SHP77 (cell line): ENCODE measurements around the gene SULT1A3.
"Not testable (repeated sequence)": the region's sequence is repeated elsewhere in the genome, so short reads cannot be mapped to it uniquely, and the experiment has no call there.

Source experiments
- DNase-seq, 2 experiments: peaks; one replicate each; lab custom pipeline; 2025; lab: John Stamatoyannopoulos, UW

SULT1A3 gene

DNA sequence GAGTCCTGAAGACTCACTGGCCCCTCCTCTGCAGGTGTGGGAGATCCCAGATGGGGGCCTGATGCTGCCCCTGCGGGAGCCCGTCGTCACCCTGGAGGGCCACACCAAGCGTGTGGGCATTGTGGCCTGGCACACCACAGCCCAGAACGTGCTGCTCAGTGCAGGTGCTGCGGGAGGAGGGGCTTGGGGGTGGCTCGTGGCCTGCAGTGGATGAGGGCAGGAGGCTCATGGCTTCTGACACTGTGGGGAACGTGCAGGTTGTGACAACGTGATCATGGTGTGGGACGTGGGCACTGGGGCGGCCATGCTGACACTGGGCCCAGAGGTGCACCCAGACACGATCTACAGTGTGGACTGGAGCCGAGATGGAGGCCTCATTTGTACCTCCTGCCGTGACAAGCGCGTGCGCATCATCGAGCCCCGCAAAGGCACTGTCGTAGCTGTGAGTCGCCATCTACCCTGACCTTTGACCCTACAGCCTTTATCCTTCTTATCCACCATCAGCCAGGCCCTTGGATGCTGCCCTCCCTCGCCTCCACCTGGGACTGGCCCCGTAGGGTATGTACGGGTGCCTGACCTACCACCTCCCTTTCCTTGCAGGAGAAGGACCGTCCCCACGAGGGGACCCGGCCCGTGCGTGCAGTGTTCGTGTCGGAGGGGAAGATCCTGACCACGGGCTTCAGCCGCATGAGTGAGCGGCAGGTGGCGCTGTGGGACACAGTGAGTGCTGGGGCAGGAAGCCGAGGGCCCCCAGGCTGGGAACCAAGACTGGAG, 12.1 kb upstream of the SULT1A3 start:
- DNase-seq: peak in 1 of 2 experiments; percentile 17

DNA sequence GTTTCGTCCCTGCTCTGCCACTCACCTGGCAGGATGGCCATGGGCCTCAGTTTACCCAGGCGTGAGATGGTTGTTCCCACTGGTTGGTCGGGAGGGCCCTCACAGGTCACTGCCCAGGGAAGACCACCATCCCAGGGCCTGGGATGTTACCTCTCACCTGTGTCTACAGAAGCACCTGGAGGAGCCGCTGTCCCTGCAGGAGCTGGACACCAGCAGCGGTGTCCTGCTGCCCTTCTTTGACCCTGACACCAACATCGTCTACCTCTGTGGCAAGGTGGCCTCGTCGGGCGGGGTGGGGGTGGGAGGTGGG, 11.5 kb upstream of the SULT1A3 start:
- no peak for DNase-seq

GRCh38 chr16:30187971-30188561, 11.0 kb upstream of the SULT1A3 start:
- no peak for DNase-seq

DNA sequence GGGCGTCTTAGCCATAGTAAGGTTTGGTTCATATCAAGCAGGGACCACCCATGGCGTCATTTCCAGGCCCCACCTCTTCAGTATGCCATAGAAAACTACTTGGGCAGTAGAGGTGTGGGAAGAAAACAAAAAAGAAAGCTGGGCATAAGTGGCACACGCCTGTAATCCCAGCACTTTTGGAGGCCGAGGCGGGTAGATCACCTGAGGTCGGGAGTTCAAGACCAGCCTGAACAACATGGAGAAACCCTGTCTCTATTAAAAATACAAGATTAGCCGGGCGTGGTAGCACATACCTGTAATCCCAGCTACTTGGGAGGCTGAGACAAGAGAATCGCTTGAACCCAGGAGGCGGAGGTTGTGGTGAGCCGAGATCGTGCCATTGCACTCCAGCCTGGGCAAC, 7.9 kb upstream of the SULT1A3 start:
- not testable (repeated sequence) for DNase-seq

- DNase-seq: not testable (repeated sequence)
Observed at GRCh38 chr16:30193098-30193497, 6.0 kb upstream of the SULT1A3 start.

GRCh38 chr16:30193615-30194014, 5.4 kb upstream of the SULT1A3 start, which contains the start of the genes BOLA2B and SLX1A:
TSS of gene BOLA2B (minus strand) at chr16:30193666. CDS start at chr16:30193595, 71 bp downstream.
TSS of gene SLX1A (plus strand) at chr16:30193875. CDS start at chr16:30194085, 210 bp downstream.
- DNase-seq: not testable (repeated sequence)

DNA sequence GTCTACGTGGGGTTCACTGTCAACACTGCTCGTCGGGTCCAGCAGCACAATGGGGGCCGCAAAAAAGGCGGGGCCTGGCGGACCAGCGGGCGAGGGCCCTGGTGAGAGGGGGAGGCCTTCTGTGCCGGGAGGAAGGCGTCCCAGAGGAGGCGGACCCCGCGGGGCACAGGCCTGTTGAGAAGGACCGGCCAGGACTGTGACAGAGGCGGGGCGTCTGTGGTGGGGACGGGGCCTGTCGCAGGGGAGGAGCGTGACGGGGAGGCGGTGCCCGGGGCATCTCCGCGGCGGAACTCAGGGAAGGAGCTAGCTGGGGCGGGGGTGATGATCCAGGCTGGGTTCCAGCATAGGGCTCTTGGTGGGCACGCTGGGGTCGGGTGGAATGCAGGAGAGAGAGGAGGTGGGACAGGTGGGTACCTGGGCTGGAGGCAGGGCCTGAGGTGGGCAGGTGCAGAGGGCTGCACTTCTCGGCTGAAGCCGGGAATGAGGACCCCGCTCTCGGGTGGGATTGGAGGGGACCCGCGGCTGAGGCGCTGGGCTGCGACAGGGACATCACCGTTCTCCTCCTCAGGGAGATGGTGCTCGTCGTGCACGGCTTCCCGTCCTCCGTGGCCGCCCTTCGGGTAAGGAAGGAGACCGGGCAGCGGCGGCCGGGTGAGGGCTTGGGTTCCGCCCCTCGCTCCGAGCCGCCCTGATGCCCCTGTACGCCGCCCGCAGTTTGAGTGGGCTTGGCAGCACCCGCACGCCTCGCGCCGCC, 4.7 kb upstream of the SULT1A3 start:
- DNase-seq: not testable (repeated sequence)

DNA sequence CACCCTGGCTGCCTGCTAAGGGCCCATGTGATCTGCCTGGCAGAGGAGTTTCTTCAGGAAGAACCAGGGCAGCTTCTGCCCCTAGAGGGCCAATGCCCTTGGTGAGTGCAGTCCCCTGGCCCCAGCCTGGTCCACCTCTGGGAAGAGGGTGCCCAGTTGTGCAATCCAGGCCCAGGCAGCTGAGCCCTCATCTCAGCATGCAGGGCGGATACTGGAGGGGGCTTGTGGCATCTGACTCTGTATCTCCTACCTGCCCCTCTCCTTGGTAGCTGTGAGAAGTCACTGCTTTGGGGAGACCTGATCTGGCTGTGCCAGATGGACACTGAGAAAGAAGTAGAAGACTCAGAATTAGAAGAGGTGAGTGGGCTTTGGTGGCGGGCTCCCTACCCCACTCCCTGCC, 2.1 kb upstream of the SULT1A3 start:
- not testable (repeated sequence) for DNase-seq

DNA sequence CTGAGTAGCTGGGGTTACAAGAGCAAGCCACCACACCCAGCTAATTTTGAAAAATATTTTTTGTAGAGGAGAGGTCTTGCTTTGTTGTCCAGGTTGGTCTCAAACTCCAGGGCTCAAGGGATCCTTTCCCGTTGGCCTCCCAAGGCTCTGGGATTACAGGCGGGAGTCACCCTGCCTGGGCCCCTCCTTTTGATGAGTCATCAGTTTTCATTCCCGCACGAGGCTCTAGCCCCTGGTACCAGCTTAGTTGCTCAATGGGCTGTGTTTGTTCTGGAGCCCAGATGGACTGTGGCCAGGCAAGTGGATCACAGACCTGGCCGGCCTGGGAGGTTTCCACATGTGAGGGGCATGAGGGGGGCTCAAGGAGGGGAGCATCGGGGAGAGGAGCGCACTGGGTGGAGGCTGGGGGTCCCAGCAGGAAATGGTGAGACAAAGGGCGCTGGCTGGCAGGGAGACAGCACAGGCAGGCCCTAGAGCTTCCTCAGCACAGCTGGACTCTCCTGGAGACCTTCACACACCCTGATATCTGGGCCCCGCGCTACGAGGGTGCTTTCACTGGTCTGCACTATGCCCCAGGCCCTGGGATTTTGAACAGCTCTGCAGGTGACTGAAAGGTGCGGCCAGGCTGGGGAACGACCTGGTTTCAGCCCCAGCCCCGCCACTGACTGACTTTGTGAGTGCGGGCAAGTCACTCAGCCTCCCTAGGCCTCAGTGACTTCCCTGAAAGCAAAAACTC, 721 bp downstream of the SULT1A3 start:
- not testable (repeated sequence) for DNase-seq

DNA sequence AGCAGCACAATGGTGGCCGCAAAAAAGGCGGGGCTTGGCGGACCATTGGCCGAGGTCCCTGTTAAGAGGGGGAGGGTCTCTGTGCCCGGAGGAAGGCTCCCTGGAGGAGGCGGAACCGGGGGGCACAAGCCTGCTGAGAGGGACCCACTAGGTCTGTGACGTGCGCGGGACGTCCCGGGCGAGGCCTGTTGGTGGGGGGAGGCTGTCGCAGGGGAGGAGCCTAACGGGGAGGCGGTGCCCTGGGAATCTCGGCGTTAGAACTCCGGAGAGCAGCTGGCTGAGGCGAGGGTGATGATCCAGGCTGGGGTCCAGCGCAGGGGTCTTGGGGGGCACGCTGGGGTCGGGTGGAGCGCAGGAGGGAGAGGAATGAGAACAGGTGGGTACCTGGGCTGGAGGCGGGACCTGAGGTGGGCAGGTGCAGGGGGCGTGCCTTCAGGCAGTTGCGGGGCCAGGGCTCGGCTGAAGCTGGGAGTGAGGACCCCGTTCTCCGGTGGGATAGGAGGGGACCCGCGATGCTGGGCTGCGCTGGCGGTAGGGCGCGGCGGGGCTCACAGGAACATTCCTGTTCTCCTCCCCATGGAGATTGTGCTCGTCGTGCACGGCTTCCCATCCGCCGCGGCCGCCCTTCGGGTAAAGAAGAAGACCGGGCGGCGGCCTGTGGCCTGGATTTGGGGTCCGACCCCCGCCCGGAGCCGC, 6.6 kb downstream of the SULT1A3 start:
- DNase-seq: not testable (repeated sequence)

GRCh38 chr16:30206252-30206651, 7.2 kb downstream of the SULT1A3 start:
- not testable (repeated sequence) for DNase-seq

GRCh38 chr16:30207063-30207704, 8.1 kb downstream of the SULT1A3 start:
- not testable (repeated sequence) for DNase-seq

GRCh38 chr16:30209032-30209431, 10.0 kb downstream of the SULT1A3 start:
- not testable (repeated sequence) for DNase-seq

GRCh38 chr16:30211414-30211813, 12.4 kb downstream of the SULT1A3 start:
- DNase-seq: not testable (repeated sequence)

- not testable (repeated sequence) for DNase-seq
Observed at GRCh38 chr16:30217082-30217481, 18.0 kb downstream of the SULT1A3 start.

- DNase-seq: not testable (repeated sequence)
Observed at GRCh38 chr16:30248379-30248778, 49.3 kb downstream of the SULT1A3 start, which contains the start of gene NPIPB13. TSS of gene NPIPB13 (minus strand) at chr16:30248479. CDS start at chr16:30245573, 2,906 bp downstream.
